ENCODE results near the gene SLC36A2.

GRCh38 chr5:151286246-151286645 is 61.1 kb downstream of the SLC36A2 start:
- TF ChIP-seq CTCF (IDR thresholded peaks at IDR 0.05; ENCODE audit: poor library complexity): no peak
- TF ChIP-seq EZH2 (IDR thresholded peaks at IDR 0.05; ENCODE audit: borderline replicate concordance): no peak
- TF ChIP-seq EZH2phosphoT487 (IDR thresholded peaks at IDR 0.05; ENCODE audit: low read depth, severe bottlenecking, unreplicated experiment): no peak
